Activated CD8-positive, alpha-beta T cell treated with anti-CD3 and anti-CD28 coated beads for 36 hours (primary cell): ENCODE data around the gene CGNL1. TPM values are rescaled to one million over a fixed set of nuclear protein-coding genes. Genes with fewer than 3 reads are reported as not detected.

Source experiments
- ATAC-seq: fragments of 200-7000 bp; cut with Tn5 transposase; one replicate; pipeline ENCODE4 v1.10.0; 2021; ENCODE audit warnings: mild to moderate bottlenecking, moderate library complexity
- CTCF ChIA-PET: fragments of 350-600 bp; sonication (Branson Sonifier 250); formaldehyde crosslinking; loops from one replicate; lab custom pipeline; 2021; ENCODE audit warnings: antibody characterized with exemption; lab: Charles Lee
- POLR2A ChIA-PET: fragments of 350-600 bp; sonication (Branson Sonifier 250); formaldehyde crosslinking; loops from one replicate; lab custom pipeline; 2021; ENCODE audit warnings: antibody characterized with exemption; lab: Charles Lee
- DNase-seq: peaks from one replicate; pipeline ENCODE4 v3.0.0-alpha.2; 2020
- H3K27ac Mint-ChIP-seq: one replicate; pipeline ENCODE4 v1.8.0; 2021; ENCODE audit warnings: mild to moderate bottlenecking, mixed read lengths
- H3K27me3 Mint-ChIP-seq: one replicate; pipeline ENCODE4 v1.8.0; 2021; ENCODE audit warnings: mixed read lengths
- H3K36me3 Mint-ChIP-seq: one replicate; pipeline ENCODE4 v1.8.0; 2021; ENCODE audit warnings: low read depth, mixed read lengths
- H3K4me1 Mint-ChIP-seq: one replicate; pipeline ENCODE4 v1.8.0; 2021; ENCODE audit warnings: low read depth, mixed read lengths
- H3K4me3 Mint-ChIP-seq: one replicate; pipeline ENCODE4 v1.8.0; 2021; ENCODE audit warnings: mild to moderate bottlenecking, moderate library complexity, mixed read lengths
- H3K9me3 Mint-ChIP-seq: one replicate; pipeline ENCODE4 v1.8.0; 2021; ENCODE audit warnings: mixed read lengths
- CTCF ChIP-seq: fragments of 200-600 bp; IDR thresholded peaks from one replicate; pipeline ENCODE4 v1.8.0; 2022; ENCODE audit warnings: antibody characterized with exemption, mild to moderate bottlenecking
- intact Hi-C: fragments of 100-400 bp; cut with micrococcal nuclease; formaldehyde crosslinking; loops from one replicate; pipeline ENCODE4 v1.10.0; 2022
- total RNA-seq, 2 experiments: library from RNA; stranded (reverse); gene quantifications; one replicate each; pipeline ENCODE4 v1.2.3, GENCODE V29; 2021

Gene CGNL1
- total RNA-seq, 2 experiments from 2014 or later: not detected

GRCh38 chr15:57532731-57533447 is 156.6 kb downstream of the CGNL1 start:
- no peak for ATAC-seq
- Mint-ChIP-seq H3K27ac (no peak overlapping the region), H3K27me3 (peaks cover 5% of the 10 kb centered on the region), H3K4me1 (no peaks in the 10 kb centered on the region), H3K36me3 (no peaks in the 10 kb centered on the region), H3K4me3 (no peak overlapping the region), H3K9me3 (no peaks in the 10 kb centered on the region)
- intact Hi-C loops: no loop called here
- POLR2A ChIA-PET: no interaction called here
- TF ChIP-seq CTCF: no peak
- no peak for DNase-seq
- CTCF ChIA-PET: interaction anchor here (1.1 to 1.6 kb wide), 2 partner anchors 9 to 192 kb away, joined by 3 to 5 read pairs; no protein-coding TSS in a partner anchor

- no peak for ATAC-seq
- intact Hi-C loops: no loop called here
Observed at GRCh38 chr15:57533448-57533799, 157.1 kb downstream of the CGNL1 start.

GRCh38 chr15:57534281-57534680 is 158.0 kb downstream of the CGNL1 start:
- intact Hi-C loops: no loop called here
- ChIA-PET CTCF (interaction anchor here (0.9 to 1.6 kb wide), 5 partner anchors 8 to 194 kb away, joined by 3 to 5 read pairs (median 3); no protein-coding TSS in a partner anchor), POLR2A (no interaction called here)
- DNase-seq: no peak
- Mint-ChIP-seq H3K4me1 (no peaks in the 10 kb centered on the region), H3K27me3 (peaks cover 5% of the 10 kb centered on the region), H3K4me3 (no peak overlapping the region), H3K27ac (no peak overlapping the region), H3K36me3 (no peaks in the 10 kb centered on the region), H3K9me3 (no peaks in the 10 kb centered on the region)
- no peak for ATAC-seq
- no peak for TF ChIP-seq CTCF

More at GRCh38 chr15:57533448-57533799, 157.1 kb downstream of the CGNL1 start:
- TF ChIP-seq CTCF: no peak
- DNase-seq: no peak
- ChIA-PET CTCF (interaction anchor here (0.9 to 1.6 kb wide), 3 partner anchors 9 to 193 kb away, joined by 3 to 5 read pairs (median 3); no protein-coding TSS in a partner anchor), POLR2A (no interaction called here)
- Mint-ChIP-seq H3K9me3 (no peaks in the 10 kb centered on the region), H3K36me3 (no peaks in the 10 kb centered on the region), H3K27ac (no peak overlapping the region), H3K27me3 (peaks cover 5% of the 10 kb centered on the region), H3K4me1 (no peaks in the 10 kb centered on the region), H3K4me3 (no peak overlapping the region)

- H3K27me3 Mint-ChIP-seq: peaks cover 11% of the 10 kb centered on the region
- POLR2A ChIA-PET: no interaction called here
- no peak overlapping the region for H3K27ac Mint-ChIP-seq
- TF ChIP-seq CTCF: no peak
- ATAC-seq (no peak), DNase-seq (no peak)
- no peaks in the 10 kb centered on the region for H3K9me3 Mint-ChIP-seq
- no peak overlapping the region for H3K4me3 Mint-ChIP-seq
- CTCF ChIA-PET: interaction anchor here (1.5 to 1.7 kb wide), 2 partner anchors 9 to 196 kb away, joined by 5 to 10 read pairs; no protein-coding TSS in a partner anchor
- no peaks in the 10 kb centered on the region for H3K36me3 Mint-ChIP-seq
- no peaks in the 10 kb centered on the region for H3K4me1 Mint-ChIP-seq
- intact Hi-C loops: no loop called here
Observed at GRCh38 chr15:57537072-57537471, 160.8 kb downstream of the CGNL1 start.
